IPS DF 19.7 (cell line): ENCODE results near the gene PSMA7.

ENCODE experiments used
- DNase-seq: peaks from one replicate; pipeline ENCODE4 v3.0.0-alpha.2; 2013; ENCODE audit warnings: low read depth, low spot score

Gene PSMA7

DNA sequence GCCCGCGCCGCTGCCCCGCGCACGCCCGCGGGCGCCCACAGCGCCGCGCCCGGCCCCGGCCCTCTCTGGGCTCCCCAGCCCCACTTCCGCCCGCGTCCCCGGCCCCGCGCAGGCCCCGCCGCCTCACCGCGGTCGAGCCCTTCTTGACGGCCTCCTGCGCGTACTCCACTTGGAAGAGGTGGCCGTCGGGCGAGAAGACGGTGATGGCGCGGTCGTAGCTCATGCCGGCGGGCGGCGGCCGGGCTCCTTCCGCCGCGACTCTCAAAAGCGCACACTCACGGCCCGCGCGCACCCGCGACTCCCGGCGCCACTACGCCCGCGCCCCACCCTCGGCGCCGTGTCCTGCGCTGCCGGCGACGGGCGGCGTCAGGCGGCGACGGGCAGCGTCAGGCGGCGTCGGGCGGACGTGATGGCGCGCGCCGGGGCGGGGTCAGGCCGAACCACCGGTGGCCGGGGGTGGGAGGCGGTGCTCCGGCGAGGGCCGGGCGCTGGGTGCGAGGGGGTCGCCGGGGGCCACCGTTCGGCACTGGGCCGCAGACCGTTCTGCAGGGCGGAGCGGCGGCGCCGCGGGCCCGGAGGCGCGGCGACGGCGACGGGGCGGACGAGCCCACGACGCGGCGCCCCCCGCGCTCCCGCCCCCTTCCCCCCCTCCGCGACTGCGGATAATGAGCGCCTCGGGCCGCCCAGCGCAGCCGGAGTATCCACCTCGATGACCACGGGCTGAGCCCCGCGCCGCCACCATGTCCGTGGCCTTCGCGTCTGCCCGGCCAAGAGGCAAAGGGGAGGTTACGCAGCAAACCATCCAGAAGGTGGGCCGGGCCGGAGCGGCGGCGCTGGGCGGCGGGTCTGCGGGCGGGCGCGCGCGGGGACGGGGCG lies at the start of gene PSMA7, which contains the start of gene SS18L1:
TSS of gene PSMA7 (minus strand) at position 314 of the 876 bp plus-strand sequence. CDS start at position 223, 91 bp downstream.
TSS of gene SS18L1 (plus strand) at position 689 of the 876 bp plus-strand sequence. CDS start at position 741, 52 bp downstream.
- DNase-seq = no peak

DNA sequence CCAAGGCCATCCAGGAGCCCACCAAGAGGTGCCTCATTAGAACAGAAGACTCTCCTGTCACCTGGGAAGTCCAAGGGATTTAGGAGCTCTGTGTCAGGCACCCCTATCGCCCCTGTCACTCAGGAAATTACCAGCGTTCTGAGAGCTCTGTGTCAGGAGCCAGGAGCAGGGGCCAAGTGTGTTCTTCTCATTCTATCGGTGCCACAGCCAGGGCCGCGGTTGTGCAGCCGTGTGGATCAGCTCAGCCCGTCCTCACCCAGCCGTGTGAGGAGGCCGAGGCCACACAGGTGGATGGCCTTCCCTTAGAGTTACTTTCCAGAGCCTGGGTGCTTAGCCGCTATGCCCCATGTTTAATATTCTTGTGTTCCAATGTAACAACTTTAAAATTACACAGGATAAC lies 49.4 kb upstream of the PSMA7 start:
- DNase-seq = no peak

DNA sequence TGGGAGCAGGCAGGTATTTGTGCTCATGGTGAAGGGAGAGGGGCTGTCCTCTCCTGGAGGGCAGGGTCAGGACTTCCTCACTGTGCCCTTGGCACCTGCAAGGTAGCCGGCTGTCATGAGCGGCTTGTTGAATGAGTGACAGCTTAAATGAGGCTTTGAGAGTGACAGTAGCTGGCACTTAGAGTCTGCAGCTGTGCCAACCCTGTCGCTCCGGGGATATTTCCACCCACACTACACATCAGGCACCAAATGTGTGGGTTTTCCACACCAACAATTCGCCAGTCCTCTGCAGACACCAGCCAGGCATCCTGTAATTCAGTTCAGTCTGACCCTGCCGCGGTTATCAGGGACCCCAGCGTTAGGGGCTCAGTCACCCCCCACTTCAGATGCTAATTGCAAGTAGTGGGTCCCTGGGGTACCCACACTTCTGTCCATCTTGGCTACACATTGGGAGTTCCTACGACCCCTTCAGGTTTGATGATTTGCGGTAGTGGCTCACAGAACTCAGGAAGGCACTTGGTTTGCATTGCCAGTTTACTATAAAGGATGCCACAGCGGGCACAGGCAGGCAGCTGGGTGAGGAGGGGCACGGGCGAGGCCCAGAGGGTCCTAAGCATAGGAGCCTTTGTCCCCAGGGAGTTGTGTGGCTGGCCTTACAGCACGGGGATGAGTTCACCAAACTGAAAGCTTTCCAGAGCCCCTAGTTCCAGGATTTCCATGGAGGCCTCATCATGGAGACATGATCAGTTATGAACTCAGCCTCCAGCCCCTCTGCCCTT lies 48.8 kb upstream of the PSMA7 start:
- no peak for DNase-seq

DNA sequence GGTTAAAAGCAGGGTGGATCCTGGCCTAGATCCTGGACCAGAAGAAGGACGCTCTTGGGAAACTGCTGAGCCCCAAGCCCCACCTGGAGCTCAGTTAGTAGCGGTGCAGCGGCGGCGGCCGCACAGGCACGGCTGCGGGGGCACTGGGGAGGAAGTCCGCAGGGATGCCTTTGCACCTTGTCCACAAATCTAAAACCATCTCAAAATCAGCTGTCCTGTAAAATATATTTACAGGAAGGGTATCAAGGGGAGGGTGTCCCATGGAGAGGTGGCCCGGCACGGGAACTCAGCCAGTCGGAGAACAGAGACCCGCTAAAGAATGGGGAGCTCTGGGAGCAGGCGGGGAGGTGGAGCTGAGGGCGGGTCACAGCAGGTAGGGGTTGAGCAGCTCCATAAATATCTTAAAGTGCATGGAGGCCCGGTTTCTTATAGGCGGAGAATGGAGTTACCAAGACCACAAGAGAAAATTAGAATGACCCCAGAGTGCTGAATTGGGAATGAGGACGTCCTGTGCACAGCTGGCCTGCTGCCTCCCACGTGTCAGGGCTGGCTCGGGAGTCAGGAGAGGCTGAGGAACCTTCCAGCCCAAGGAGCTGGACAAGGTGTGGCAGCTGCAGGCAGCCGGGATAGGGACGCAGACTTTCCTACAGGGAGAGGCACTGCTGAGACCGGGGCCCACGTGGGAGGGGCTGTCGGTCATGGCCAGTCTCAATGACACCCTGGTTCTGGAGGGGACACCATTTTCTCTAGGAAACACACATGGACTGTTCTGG lies 47.6 kb upstream of the PSMA7 start:
- DNase-seq = no peak

DNA sequence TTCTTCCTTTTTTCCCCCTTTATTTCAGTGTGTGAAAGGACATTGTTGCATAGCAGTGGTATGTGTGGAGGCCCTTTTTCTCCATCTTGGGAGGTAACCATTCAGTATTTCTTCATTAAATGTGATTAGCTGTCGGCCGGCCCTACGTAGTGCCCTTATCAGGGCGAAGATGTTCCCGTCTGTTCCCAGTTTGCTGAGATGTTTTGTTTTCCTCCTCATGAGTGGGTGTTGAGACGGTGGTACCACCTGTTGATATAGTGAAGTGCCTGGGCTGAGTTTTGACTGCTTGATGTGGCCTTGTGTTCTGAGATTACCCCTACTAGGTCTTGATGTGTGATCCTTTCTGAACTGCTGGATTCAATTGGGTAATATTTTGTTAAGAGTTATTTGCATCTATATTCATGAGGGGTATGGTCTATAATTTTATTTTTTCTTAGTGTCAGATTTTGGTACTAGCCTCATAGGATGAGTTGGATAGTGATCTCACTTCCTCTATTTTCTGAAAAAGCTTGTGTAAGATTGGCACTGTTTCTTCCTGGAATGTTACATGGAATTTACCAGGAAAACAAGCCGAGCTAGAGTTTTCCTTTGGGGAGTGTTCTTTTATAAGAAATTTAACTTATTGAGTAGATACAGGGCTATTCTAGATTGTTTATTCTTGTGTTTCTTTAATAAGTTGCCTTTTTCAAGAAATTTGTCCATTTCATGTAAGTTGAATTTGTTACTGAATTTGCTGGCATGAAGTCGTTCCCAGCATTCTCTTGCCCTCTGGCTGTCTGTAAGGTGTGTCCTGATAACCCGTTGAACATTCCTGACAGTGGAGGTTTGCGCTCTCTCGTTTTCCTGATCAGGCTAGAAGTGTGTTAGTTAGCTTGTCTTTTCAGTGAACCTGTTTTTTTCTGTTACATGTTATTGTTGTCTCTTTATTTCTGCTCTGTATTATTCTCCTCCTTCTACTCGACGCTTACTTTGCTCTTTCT lies 44.0 kb upstream of the PSMA7 start:
- DNase-seq = no peak

DNA sequence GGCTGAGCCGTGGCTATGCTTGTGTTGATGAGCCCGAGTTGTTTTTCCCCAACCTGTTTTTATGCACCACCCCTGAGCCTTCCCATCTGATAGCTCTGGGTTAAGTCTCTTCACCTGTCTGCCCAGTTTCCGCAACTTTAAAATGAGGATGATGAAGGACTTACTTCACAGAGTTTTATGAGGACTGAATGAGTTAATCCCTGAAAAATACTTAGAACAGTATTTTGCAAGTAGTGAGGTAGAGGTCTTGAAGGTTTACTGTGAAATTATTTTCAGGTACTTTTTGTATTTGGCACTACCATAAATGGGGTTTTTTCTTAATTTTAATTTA lies 42.9 kb upstream of the PSMA7 start:
- no peak for DNase-seq

DNA sequence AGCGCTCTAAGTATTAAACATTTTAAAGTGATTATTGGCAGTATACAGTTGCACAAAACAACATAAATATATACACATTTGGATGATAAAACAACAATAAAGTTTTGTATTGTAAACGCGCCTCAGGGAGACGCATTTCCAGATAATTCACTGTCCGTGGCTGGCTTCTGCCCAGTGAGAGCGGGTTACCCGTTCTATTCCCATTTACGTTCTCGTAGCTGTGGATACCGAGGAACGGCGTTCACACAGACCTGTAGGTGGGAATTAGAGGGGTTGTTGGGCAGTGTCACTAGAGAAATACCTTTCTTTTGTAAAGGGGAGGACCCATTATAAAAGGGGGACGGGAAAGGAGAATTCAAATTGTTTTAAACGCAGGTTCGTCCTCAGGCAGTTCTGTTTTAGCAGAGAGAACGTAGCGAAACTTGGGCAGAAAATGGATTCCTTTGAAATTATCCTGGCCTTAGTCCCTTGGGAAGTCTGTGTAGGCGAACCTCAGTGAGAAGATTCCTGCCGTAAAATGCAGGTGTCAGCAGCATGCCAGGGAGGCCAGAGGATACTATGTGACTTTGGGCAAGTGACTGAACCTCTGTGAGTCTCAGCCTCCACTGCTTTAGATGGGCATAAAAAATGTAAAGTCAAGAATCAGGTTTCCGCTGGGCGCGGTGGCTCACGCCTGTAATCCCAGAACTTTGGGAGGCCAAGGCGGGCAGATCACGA lies 40.4 kb upstream of the PSMA7 start:
- no peak for DNase-seq

DNA sequence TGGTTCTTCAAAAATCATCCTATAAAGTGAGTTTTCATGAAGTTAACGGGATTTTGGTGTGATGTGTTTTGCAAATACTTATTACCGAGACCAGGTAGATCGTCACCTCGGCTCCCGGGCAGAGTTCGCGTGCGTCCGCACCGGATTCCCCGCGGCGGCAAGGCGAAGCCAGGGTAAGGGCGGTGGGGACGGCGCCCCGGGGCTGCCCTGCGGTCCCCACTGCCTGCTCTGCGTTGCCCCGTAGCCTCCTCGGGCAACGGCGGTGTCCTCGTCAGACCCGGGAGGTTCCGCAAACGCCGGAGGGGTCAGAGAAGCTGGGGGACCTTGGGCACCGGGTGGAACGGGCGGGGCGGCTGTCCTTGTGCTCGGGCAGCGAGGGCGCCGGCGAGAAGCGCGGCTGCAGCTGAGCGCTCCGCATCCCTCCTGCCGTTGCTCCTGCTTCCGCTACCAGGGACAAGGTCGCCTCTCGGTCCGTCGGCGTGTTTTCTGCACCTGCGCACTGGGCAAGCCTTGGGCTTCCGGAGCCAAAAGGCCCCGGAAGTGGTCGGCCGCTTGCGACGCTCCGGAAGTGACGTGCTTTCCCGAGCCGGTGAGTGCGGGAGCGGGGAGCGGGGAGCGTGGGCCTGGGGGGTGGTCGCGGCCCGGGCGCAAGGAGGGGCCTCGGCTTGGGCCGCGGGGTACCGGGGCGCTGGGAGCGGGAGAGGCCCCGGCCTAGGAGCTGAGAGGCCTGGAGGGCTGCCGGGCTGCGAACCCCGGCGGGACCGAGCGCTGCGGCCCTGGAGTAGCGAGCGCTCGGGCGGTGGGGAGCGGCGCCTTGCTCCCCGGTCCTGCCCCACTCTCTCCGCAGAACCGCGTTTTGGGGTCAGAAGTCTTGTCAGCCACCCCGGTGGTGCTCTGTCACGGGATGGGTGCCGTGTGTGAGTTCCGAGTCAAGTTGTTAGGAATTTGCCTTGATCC lies 39.6 kb upstream of the PSMA7 start, which contains the start of gene MTG2:
TSS of gene MTG2 (plus strand) at position 560 of the 957 bp plus-strand sequence. CDS start 10,393 bp downstream, outside the sequence.
- DNase-seq = peak; percentile 91

DNA sequence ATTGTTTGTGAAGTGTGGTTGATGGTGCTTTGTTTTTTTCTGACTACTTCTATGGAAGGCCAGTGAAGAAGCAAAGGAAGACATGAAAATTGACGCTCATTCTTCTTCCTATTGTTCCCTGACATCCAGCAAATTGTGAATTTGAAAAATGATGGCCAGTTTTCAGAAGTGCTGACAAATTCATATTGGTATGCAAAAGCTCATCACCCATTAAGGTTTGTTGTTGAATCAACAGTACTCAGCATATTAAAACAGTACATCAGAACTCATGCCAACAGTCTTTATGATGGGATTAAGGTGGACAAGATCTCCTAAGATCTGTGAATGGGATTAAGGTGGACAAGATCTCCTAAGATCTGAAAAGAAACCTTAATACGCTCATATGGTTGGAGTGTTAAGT lies 38.6 kb upstream of the PSMA7 start:
- no peak for DNase-seq

DNA sequence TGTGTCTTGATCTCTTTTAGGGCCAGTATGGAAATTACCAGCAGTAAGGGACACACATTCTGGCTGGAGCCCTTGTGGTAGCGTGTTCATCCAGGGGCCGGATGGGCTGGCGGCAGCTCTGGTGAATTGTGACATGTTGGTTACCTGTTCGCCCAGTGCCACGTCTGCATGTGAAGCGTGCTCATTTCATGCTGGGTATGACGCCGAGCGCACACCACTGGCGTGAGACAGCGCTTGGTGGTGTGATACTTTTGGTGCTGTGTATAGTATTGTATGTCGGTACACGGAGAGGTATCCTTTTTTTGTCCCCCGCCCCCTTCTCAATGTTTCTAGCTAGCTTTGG lies 35.9 kb upstream of the PSMA7 start:
- no peak for DNase-seq

DNA sequence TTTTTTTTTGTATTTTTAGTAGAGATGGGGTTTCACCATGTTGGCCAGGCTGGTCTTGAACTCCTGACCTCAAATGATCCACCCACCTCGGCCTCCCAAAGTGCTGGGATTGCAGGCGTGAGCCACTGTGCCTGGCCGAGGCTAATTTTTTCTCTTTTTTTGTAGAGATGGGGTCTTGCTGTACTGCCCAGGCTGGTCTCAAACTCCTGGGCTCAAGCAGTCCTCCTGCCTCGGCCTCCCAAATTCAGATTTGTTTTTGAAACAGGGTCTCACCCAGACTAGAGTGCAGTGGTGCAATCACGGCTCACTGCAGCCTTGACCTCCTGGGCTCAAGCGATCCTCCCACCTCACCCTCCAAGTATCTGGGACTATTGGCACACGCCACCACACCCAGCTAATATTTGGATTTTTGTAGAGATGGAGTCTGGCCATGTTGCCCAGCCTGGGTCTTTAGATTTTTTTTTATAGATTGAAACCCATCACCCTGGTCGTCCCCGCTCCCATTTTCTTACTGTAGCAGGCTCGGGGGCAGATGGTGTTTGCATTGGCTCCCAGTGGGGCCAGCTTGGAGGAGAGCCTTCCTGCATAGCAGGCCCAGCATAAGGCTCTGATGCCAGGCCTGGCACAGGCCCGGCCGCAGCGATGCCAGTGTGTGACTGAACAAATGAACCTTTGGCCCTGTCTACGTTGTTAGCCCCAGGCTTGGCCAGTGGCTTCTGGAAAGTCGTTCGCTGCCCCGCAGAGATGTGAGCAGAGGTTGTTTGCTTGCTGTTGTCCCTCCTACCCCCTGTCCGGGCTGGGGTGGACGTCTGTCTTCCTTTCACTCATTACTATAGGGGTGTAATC lies 35.3 kb upstream of the PSMA7 start:
- no peak for DNase-seq

DNA sequence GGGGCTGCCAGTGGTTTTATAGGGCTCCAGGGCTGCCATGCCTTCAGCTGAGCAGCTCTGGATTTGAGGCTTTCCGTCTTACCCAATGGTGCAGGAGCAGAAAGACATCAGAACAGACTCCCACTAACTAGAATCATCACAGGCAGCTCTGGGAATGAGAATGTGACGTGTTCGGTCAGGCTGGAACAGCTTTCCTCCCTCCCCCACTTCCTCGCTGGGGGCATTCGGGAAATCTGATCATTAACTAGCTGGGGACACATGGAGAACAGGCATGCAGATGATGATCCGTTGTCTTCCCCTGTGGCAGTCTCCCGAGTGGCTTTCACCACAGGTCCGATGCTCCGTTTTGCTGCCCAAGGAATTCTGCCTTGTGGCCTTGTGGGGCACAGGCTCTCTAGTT lies 34.1 kb upstream of the PSMA7 start:
- no peak for DNase-seq

DNA sequence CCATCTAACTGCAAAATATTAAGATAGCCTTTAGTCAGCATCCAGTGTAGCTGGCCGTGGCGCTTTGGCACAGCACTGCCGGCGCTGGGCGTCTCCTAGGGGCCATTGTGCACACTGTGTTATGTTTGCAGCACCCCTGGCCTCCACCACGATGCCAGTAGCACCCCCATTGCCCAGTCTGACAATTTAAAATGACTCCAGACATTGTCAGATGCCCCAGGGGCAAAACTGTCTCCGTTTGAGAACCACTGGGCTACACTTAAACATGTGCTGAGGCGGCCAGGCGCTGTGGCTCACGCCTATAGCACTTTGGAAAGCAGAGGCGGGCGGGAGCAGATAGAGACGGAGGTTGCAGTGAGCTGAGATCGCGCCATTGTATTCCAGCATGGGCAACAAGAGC lies 33.7 kb upstream of the PSMA7 start:
- DNase-seq = no peak

DNA sequence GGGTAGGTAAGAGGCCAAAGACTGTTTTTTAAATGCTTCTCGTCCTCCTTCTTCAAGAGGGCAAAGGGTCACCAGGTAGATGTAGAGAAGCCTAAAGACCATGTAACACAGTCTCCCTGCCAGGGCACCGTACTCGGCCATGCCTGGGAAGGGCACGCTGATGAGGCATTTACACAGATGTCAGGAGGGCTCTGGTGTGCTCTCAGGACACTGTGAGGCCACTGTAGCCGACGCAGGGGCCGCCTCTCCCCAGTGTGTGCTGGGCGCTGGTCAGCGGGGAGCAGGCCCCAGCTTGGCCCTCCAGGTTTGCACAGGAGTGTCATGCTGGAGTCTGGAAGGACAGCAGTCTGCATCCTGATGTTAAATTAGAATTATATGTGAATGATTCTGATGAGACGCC lies 32.5 kb upstream of the PSMA7 start:
- DNase-seq = no peak

DNA sequence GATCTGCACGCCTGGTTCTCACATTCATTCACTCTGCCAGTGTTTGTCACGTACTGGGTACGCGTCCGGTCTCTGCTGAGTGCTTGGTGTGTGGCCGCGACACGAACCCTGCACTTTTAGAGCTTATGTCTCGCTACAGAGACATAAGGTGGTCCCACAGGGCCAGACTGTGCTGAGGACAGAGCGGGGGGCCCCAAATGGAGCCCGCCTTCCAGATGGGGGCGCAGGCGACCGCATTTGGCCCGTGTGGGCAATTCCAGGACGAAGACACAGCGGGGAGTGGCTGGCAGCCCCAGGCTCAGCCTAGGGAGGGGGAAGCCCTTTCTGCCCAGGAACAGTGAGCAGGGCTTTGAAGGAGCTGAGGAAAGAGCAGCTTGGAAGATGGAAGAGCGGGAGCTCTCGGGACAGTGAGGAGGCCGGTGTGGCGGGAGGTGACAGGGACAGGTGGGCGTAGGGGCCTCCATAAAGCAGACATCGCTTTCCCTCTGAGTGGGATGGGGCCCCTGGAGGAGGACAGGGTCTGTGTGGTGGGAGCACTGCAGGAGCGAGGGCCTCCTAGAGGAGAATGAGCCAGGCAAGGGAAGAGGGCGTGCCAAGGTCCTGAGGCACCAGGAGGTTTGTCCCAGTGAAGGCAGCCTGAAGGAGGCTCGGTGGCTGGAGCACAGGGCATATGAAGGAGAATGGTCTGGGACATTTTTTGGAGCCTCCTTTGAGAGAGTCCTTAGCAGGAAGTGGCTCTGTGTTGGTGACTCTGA lies 31.9 kb upstream of the PSMA7 start:
- DNase-seq = no peak

DNA sequence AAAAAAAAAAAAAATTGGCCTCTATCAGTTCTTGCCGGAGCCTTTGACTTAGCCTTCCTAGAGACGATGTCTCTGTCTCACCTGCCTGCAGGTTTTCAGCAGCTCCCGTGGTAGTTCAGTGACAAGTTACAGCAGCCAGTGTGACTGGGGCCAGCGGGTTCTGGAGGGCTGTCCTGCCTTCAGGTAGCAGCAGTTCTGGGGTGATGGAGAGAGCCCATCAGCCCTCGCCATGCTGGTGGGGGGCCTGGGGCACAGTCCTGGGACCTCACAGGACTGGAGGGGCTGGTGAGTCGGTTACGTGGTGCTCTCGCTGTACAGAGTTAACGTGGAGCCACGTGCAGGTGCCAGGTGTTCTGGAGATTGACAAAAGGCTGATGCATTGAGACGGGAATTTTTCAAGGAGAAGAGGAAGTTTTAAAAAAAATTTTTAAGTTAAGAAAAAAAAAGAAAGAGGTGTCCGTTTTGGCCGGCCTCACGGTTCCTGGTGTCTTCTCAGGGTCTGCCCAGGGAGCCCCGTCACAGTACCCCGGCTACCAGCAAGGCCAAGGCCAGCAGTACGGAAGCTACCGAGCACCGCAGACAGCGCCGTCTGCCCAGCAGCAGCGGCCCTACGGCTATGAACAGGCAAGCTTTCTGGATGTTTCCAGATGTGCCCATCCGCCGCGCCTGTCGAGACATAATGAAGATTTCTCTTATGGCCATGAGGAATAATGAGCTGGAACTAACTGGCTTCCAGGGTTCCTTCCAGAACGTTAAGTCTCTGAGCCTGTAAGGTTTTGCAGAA lies 31.0 kb upstream of the PSMA7 start:
- DNase-seq = no peak

DNA sequence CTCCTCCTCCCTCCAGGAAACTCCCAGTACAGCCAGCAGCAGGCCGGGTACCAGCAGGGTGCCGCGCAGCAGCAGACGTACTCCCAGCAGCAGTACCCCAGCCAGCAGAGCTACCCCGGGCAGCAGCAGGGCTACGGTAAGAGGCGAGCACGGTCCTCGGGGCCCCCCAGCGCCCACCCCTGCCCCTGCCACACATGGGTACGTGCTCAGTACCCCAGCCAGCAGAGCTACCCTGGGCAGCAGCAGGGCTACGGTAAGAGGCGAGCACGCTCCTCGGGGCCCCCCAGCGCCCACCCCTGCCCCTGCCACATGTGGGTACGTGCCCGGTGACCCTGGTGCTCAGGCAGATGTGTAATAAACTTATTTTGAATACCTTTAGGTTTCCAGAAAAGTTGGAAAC lies 29.5 kb upstream of the PSMA7 start:
- no peak for DNase-seq
